ENCODE results near the gene ZRANB1. TPM values are rescaled to one million over a fixed set of nuclear protein-coding genes. Genes with fewer than 3 reads are reported as not detected.

Gene ZRANB1
- 8.4 TPM for polyA plus RNA-seq (2012; ENCODE audit: missing spikeins)

- DNase-seq (ENCODE audit: insufficient read length) (no peak), FAIRE-seq (no peak)
- TF ChIP-seq TAF1 (IDR thresholded peaks at IDR 0.05; ENCODE audit: borderline replicate concordance, low read depth, low read length) (no peak), POLR2A (IDR thresholded peaks at IDR 0.05; ENCODE audit: low read depth, low read length) (no peak), POLR2AphosphoS5 (IDR thresholded peaks at IDR 0.05; ENCODE audit: low read depth, low read length) (no peak)
Measured at GRCh38 chr10:124941823-124942222, at the start of gene ZRANB1. TSS of gene ZRANB1 (plus strand) at chr10:124942123. CDS start at chr10:124942494, 371 bp downstream.

- no peak for DNase-seq (ENCODE audit: insufficient read length)
- TF ChIP-seq TAF1 (IDR thresholded peaks at IDR 0.05; ENCODE audit: borderline replicate concordance, low read depth, low read length) = no peak
- TF ChIP-seq POLR2AphosphoS5 (IDR thresholded peaks at IDR 0.05; ENCODE audit: low read depth, low read length) = no peak
- TF ChIP-seq POLR2A (IDR thresholded peaks at IDR 0.05; ENCODE audit: low read depth, low read length) = no peak
Measured at GRCh38 chr10:124892905-124893304, 49.0 kb upstream of the ZRANB1 start.

GRCh38 chr10:124894569-124895215 is 47.2 kb upstream of the ZRANB1 start:
- FAIRE-seq (no peak), DNase-seq (ENCODE audit: insufficient read length) (no peak)
- TF ChIP-seq POLR2AphosphoS5 (IDR thresholded peaks at IDR 0.05; ENCODE audit: low read depth, low read length) (no peak), TAF1 (IDR thresholded peaks at IDR 0.05; ENCODE audit: borderline replicate concordance, low read depth, low read length) (no peak), POLR2A (IDR thresholded peaks at IDR 0.05; ENCODE audit: low read depth, low read length) (no peak)

More at GRCh38 chr10:124892905-124893304, 49.0 kb upstream of the ZRANB1 start:
- FAIRE-seq = no peak

GRCh38 chr10:124896751-124897150 is 45.2 kb upstream of the ZRANB1 start:
- no peak for DNase-seq (ENCODE audit: insufficient read length)
- TF ChIP-seq TAF1 (IDR thresholded peaks at IDR 0.05; ENCODE audit: borderline replicate concordance, low read depth, low read length) = no peak
- TF ChIP-seq POLR2AphosphoS5 (IDR thresholded peaks at IDR 0.05; ENCODE audit: low read depth, low read length) = no peak
- no peak for TF ChIP-seq POLR2A (IDR thresholded peaks at IDR 0.05; ENCODE audit: low read depth, low read length)
- no peak for FAIRE-seq

- FAIRE-seq (no peak), DNase-seq (ENCODE audit: insufficient read length) (no peak)
- no peak for TF ChIP-seq POLR2A (IDR thresholded peaks at IDR 0.05; ENCODE audit: low read depth, low read length)
- TF ChIP-seq POLR2AphosphoS5 (IDR thresholded peaks at IDR 0.05; ENCODE audit: low read depth, low read length) = no peak
- no peak for TF ChIP-seq TAF1 (IDR thresholded peaks at IDR 0.05; ENCODE audit: borderline replicate concordance, low read depth, low read length)
Measured at GRCh38 chr10:124898471-124898870, 43.5 kb upstream of the ZRANB1 start.

- FAIRE-seq (no peak), DNase-seq (ENCODE audit: insufficient read length) (no peak)
- no peak for TF ChIP-seq TAF1 (IDR thresholded peaks at IDR 0.05; ENCODE audit: borderline replicate concordance, low read depth, low read length)
- no peak for TF ChIP-seq POLR2A (IDR thresholded peaks at IDR 0.05; ENCODE audit: low read depth, low read length)
- no peak for TF ChIP-seq POLR2AphosphoS5 (IDR thresholded peaks at IDR 0.05; ENCODE audit: low read depth, low read length)
Measured at GRCh38 chr10:124899151-124899550, 42.8 kb upstream of the ZRANB1 start.

- no peak for TF ChIP-seq POLR2A (IDR thresholded peaks at IDR 0.05; ENCODE audit: low read depth, low read length)
- TF ChIP-seq POLR2AphosphoS5 (IDR thresholded peaks at IDR 0.05; ENCODE audit: low read depth, low read length) = no peak
Measured at GRCh38 chr10:124902462-124902861, 39.5 kb upstream of the ZRANB1 start.

GRCh38 chr10:124903111-124903510 is 38.8 kb upstream of the ZRANB1 start:
- DNase-seq (ENCODE audit: insufficient read length) = no peak
- TF ChIP-seq POLR2AphosphoS5 (IDR thresholded peaks at IDR 0.05; ENCODE audit: low read depth, low read length) (no peak), TAF1 (IDR thresholded peaks at IDR 0.05; ENCODE audit: borderline replicate concordance, low read depth, low read length) (no peak), POLR2A (IDR thresholded peaks at IDR 0.05; ENCODE audit: low read depth, low read length) (no peak)
- no peak for FAIRE-seq

More at GRCh38 chr10:124902462-124902861, 39.5 kb upstream of the ZRANB1 start:
- no peak for DNase-seq (ENCODE audit: insufficient read length)
- FAIRE-seq = no peak

- no peak for DNase-seq (ENCODE audit: insufficient read length)
- FAIRE-seq = no peak
- TF ChIP-seq TAF1 (IDR thresholded peaks at IDR 0.05; ENCODE audit: borderline replicate concordance, low read depth, low read length) (no peak), POLR2AphosphoS5 (IDR thresholded peaks at IDR 0.05; ENCODE audit: low read depth, low read length) (no peak), POLR2A (IDR thresholded peaks at IDR 0.05; ENCODE audit: low read depth, low read length) (no peak)
Measured at GRCh38 chr10:124904796-124905195, 37.1 kb upstream of the ZRANB1 start.

- DNase-seq (ENCODE audit: insufficient read length) = no peak
- no peak for TF ChIP-seq POLR2AphosphoS5 (IDR thresholded peaks at IDR 0.05; ENCODE audit: low read depth, low read length)
- TF ChIP-seq POLR2A (IDR thresholded peaks at IDR 0.05; ENCODE audit: low read depth, low read length) = no peak
- TF ChIP-seq TAF1 (IDR thresholded peaks at IDR 0.05; ENCODE audit: borderline replicate concordance, low read depth, low read length) = no peak
- FAIRE-seq = no peak
Measured at GRCh38 chr10:124906551-124907001, 35.3 kb upstream of the ZRANB1 start.

- TF ChIP-seq POLR2AphosphoS5 (IDR thresholded peaks at IDR 0.05; ENCODE audit: low read depth, low read length) (no peak), TAF1 (IDR thresholded peaks at IDR 0.05; ENCODE audit: borderline replicate concordance, low read depth, low read length) (no peak), POLR2A (IDR thresholded peaks at IDR 0.05; ENCODE audit: low read depth, low read length) (no peak)
- no peak for FAIRE-seq
- DNase-seq (ENCODE audit: insufficient read length) = no peak
Measured at GRCh38 chr10:124909563-124909962, 32.4 kb upstream of the ZRANB1 start.

All from GM12892 (cell line).